ENCODE data around the gene C16orf82. TPM values are rescaled to one million over a fixed set of nuclear protein-coding genes. Genes with fewer than 3 reads are reported as not detected.

Gene C16orf82
- not detected in 2 replicates for polyA plus RNA-seq
- not detected in 2 replicates for polyA minus RNA-seq

- H3K36me3 ChIP-seq (ENCODE audit: insufficient read depth, low read length) = no peaks in the 10 kb centered on the region
- H3K27ac ChIP-seq (ENCODE audit: low read length) = no peak within 1 kb of the TSS
- H3K9ac ChIP-seq (ENCODE audit: low read length) = no peak within 1 kb of the TSS
- no peaks in the 10 kb centered on the region for H3K27me3 ChIP-seq (ENCODE audit: insufficient read depth, low read depth, low read length)
- no peak within 1 kb of the TSS for H3K4me3 ChIP-seq (ENCODE audit: low read length)
- TF ChIP-seq POLR2AphosphoS5 (IDR thresholded peaks at IDR 0.05) = no peak
- TF ChIP-seq EZH2 (IDR thresholded peaks at IDR 0.05; ENCODE audit: borderline replicate concordance, insufficient read depth, low read length, poor library complexity, severe bottlenecking) = no peak
- no peak for TF ChIP-seq MXI1 (conservative IDR thresholded peaks at IDR 0.05; ENCODE audit: poor library complexity, severe bottlenecking)
- no peak for TF ChIP-seq CTCF (IDR thresholded peaks at IDR 0.05; ENCODE audit: poor library complexity, severe bottlenecking)
- TF ChIP-seq REST (IDR thresholded peaks at IDR 0.05; ENCODE audit: borderline replicate concordance) = no peak
- no peak for TF ChIP-seq SMC3 (conservative IDR thresholded peaks at IDR 0.05; ENCODE audit: poor library complexity)
- no peak for TF ChIP-seq EP300 (conservative IDR thresholded peaks at IDR 0.05; ENCODE audit: poor library complexity, severe bottlenecking)
- no peak for TF ChIP-seq TAF1 (IDR thresholded peaks at IDR 0.05; ENCODE audit: low read depth)
- no peak for TF ChIP-seq RAD21 (conservative IDR thresholded peaks at IDR 0.05)
- H2AFZ ChIP-seq (ENCODE audit: low read depth, low read length) = no peak within 1 kb of the TSS
- no peaks in the 10 kb centered on the region for H3K9me3 ChIP-seq (ENCODE audit: low read length)
- no peaks in the 10 kb centered on the region for H3K9me2 ChIP-seq (ENCODE audit: insufficient read depth, low read length)
- H3K4me2 ChIP-seq (ENCODE audit: low read length) = no peak within 1 kb of the TSS
- H3K79me2 ChIP-seq (replicated peaks; ENCODE audit: insufficient read depth, low read length) = no peaks in the 10 kb centered on the region
- H3F3A ChIP-seq (ENCODE audit: insufficient read depth, low read length, poor library complexity, severe bottlenecking) = no peaks in the 10 kb centered on the region
- no peaks in the 10 kb centered on the region for H4K20me1 ChIP-seq (ENCODE audit: insufficient read depth)
Measured at GRCh38 chr16:27066668-27067537, at the start of gene C16orf82. Gene C16orf82 (plus strand): TSS chr16:27066927.

- Histone ChIP-seq H3K27me3 (ENCODE audit: insufficient read depth, low read depth, low read length) (no peaks in the 10 kb centered on the region), H3K9ac (ENCODE audit: low read length) (no peak overlapping the region), H4K20me1 (ENCODE audit: insufficient read depth) (no peaks in the 10 kb centered on the region), H3K4me2 (ENCODE audit: low read length) (no peak overlapping the region), H3F3A (ENCODE audit: insufficient read depth, low read length, poor library complexity, severe bottlenecking) (no peaks in the 10 kb centered on the region), H3K79me2 (replicated peaks; ENCODE audit: insufficient read depth, low read length) (no peaks in the 10 kb centered on the region), H2AFZ (ENCODE audit: low read depth, low read length) (no peak overlapping the region), H3K36me3 (ENCODE audit: insufficient read depth, low read length) (no peaks in the 10 kb centered on the region), H3K9me2 (ENCODE audit: insufficient read depth, low read length) (no peaks in the 10 kb centered on the region), H3K4me3 (ENCODE audit: low read length) (no peak overlapping the region), H3K27ac (ENCODE audit: low read length) (no peak overlapping the region), H3K9me3 (ENCODE audit: low read length) (no peaks in the 10 kb centered on the region)
- TF ChIP-seq EZH2 (IDR thresholded peaks at IDR 0.05; ENCODE audit: borderline replicate concordance, insufficient read depth, low read length, poor library complexity, severe bottlenecking) (no peak), POLR2AphosphoS5 (IDR thresholded peaks at IDR 0.05) (no peak), RAD21 (conservative IDR thresholded peaks at IDR 0.05) (no peak), EP300 (conservative IDR thresholded peaks at IDR 0.05; ENCODE audit: poor library complexity, severe bottlenecking) (no peak), MXI1 (conservative IDR thresholded peaks at IDR 0.05; ENCODE audit: poor library complexity, severe bottlenecking) (no peak), SMC3 (conservative IDR thresholded peaks at IDR 0.05; ENCODE audit: poor library complexity) (no peak), TAF1 (IDR thresholded peaks at IDR 0.05; ENCODE audit: low read depth) (no peak), REST (IDR thresholded peaks at IDR 0.05; ENCODE audit: borderline replicate concordance) (no peak), CTCF (IDR thresholded peaks at IDR 0.05; ENCODE audit: poor library complexity, severe bottlenecking) (no peak)
Measured at GRCh38 chr16:27020031-27020430, 46.7 kb upstream of the C16orf82 start.

Measured in neural cell (in vitro differentiated cells).